ENCODE measurements around the gene MOV10. TPM values are rescaled to one million over a fixed set of nuclear protein-coding genes. Genes with fewer than 3 reads are reported as not detected.

Gene MOV10
- total and polyA plus RNA-seq, 2 donors (not counting 3 experiments of a cell fraction or from before 2014, with no cell fraction given): 97.1 to 113 TPM

GRCh38 chr1:112748396-112748795, 73.9 kb downstream of the MOV10 start:
- POLR2A ChIA-PET: no interaction called here
- dilution Hi-C loops (cut with MboI; ENCODE audit: extremely low pct_ligation_motif_present, low sequenced_read_pairs) (no loop called here), intact Hi-C loops (cut with micrococcal nuclease) (no loop called here)
- no TSS peak for BruUV-seq (replicated peaks)
- Histone ChIP-seq H3K9me1 (replicated peaks; ENCODE audit: control insufficient read depth, extremely low read depth, insufficient read depth, low read length) (no peaks in the 10 kb centered on the region), H3K4me1 (ENCODE audit: control insufficient read depth, extremely low read depth, insufficient read depth, low read length) (peaks cover 7% of the 10 kb centered on the region), H3K4me2 (ENCODE audit: insufficient read depth, low read length) (no peak overlapping the region), H2AFZ (ENCODE audit: low read depth, low read length) (no peak overlapping the region), H3K9me3 (replicated peaks; ENCODE audit: control insufficient read depth, insufficient read depth, low read length) (no peaks in the 10 kb centered on the region), H3K36me3 (ENCODE audit: control insufficient read depth in 2 of 2, extremely low read depth in 1 of 2, insufficient read depth in 2 of 2, low read length in 2 of 2) (no peaks in the 10 kb centered on the region), H3K4me3 (replicated peaks in 1 of 3; ENCODE audit: insufficient read depth in 1 of 3, low read depth in 1 of 3, low read length in 3 of 3) (no peak overlapping the region), H4K20me1 (replicated peaks; ENCODE audit: control insufficient read depth, extremely low read depth, insufficient read depth, low read length) (no peaks in the 10 kb centered on the region), H3K9ac (replicated peaks; ENCODE audit: extremely low read depth, insufficient read depth, low read length) (no peak overlapping the region), H3K27me3 (ENCODE audit: control insufficient read depth in 2 of 2, insufficient read depth in 2 of 2, low read length in 2 of 2) (peaks cover 13 to 19% of the 10 kb centered on the region in 2 experiments), H3K27ac (ENCODE audit: insufficient read depth, low read depth, low read length) (no peak overlapping the region), H3K79me2 (ENCODE audit: control insufficient read depth, insufficient read depth, low read length) (no peaks in the 10 kb centered on the region)
- no peak for FAIRE-seq
- CTCF ChIA-PET: no interaction called here
- TF ChIP-seq GATA2 (IDR thresholded peaks at IDR 0.05; ENCODE audit: insufficient read depth, insufficient read length, low read depth, low read length): no peak
- TF ChIP-seq MYC (IDR thresholded peaks at IDR 0.05; ENCODE audit: low read depth, low read length): no peak
- no peak for TF ChIP-seq MAX (IDR thresholded peaks at IDR 0.05; ENCODE audit: insufficient read depth, insufficient read length)
- TF ChIP-seq JUN (IDR thresholded peaks at IDR 0.05; ENCODE audit: borderline replicate concordance, insufficient read depth, insufficient read length, low read depth): no peak
- no peak for TF ChIP-seq FOS (IDR thresholded peaks at IDR 0.05; ENCODE audit: borderline replicate concordance, insufficient read depth, low read length)
- no peak for TF ChIP-seq CTCF (IDR thresholded peaks at IDR 0.05; ENCODE audit: extremely low read depth in 1 of 2, insufficient read depth in 1 of 2, low read depth in 1 of 2, low read length in 2 of 2)
- TF ChIP-seq POLR2AphosphoS5 (IDR thresholded peaks at IDR 0.05; ENCODE audit: insufficient read depth, low read depth, low read length): no peak
- TF ChIP-seq EZH2 (IDR thresholded peaks at IDR 0.05; ENCODE audit: borderline replicate concordance, low read depth, low read length, severe bottlenecking): no peak
- TF ChIP-seq POLR2A (IDR thresholded peaks at IDR 0.05; ENCODE audit: low read depth, low read length): no peak
- DNase-seq (ENCODE audit: low read depth, low spot score): no peak

Small RNAs within 50 kb of the gene (small RNA-seq; reads per million reads assigned to genes)
- gene RNU7-70P (ENCODE audit: insufficient read depth, insufficient read length, low read depth, low replicate concordance): not detected

Other genes starting within 250 kb of the MOV10 start
- gene WNT2B, start 165.7 kb upstream of the MOV10 start, total RNA-seq: 3.6 and 4.6 TPM in 2 replicates
- gene WNT2B, start 165.7 kb upstream of the MOV10 start, polyA plus RNA-seq: 0.92 and 1.5 TPM in 2 replicates
- gene ST7L, start 55.5 kb upstream of the MOV10 start, total RNA-seq: 24.5 and 28.4 TPM in 2 replicates
- 12.3 and 12.6 TPM in 2 replicates for gene ST7L, start 55.5 kb upstream of the MOV10 start, polyA plus RNA-seq
- 177 and 183 TPM in 2 replicates for gene CAPZA1, start 54.8 kb upstream of the MOV10 start, total RNA-seq
- gene CAPZA1, start 54.8 kb upstream of the MOV10 start, polyA plus RNA-seq: 60.8 and 77.1 TPM in 2 replicates
- gene RHOC, start 32.5 kb downstream of the MOV10 start, total RNA-seq: 652 and 699 TPM in 2 replicates
- gene RHOC, start 32.5 kb downstream of the MOV10 start, polyA plus RNA-seq: 1,244 and 1,340 TPM in 2 replicates
- gene PPM1J, start 40.7 kb downstream of the MOV10 start, total RNA-seq: 1.7 and 2.4 TPM in 2 replicates
- gene PPM1J, start 40.7 kb downstream of the MOV10 start, polyA plus RNA-seq: 3.1 and 3.2 TPM in 2 replicates